Right lobe of liver (tissue), 4 donors: ENCODE results near the gene FMNL2.

ENCODE experiments used
- CTCF ChIP-seq, 4 donors: fragments of 200-600 bp in 3 of 4; fragments of 450-650 bp in 1 of 4; IDR thresholded peaks; one replicate each; pipeline versions ENCODE4 v1.5.1 to v1.8.0; 2016 to 2022; ENCODE audit warnings: antibody characterized with exemption in 4 of 4, mild to moderate bottlenecking in 2 of 4
- POLR2A ChIP-seq: fragments of 450-650 bp; IDR thresholded peaks from one replicate; pipeline ENCODE4 v1.6.1; 2017; ENCODE audit warnings: antibody characterized with exemption, mild to moderate bottlenecking
- donor health status: DM: no; HTN: no; CAD: no.
- donor health status: DM: no; HTN: no; CAD: no.
- donor health status: DM: no; HTN: yes; CAD: no.

- TF ChIP-seq CTCF (IDR thresholded peaks at IDR 0.05) (no peak), POLR2A (no peak)
These were observed 748 bp downstream of the FMNL2 start for GRCh38 chr2:152335726-152336118.
